ENCODE measurements around the gene ZBTB8B. TPM values are rescaled to one million over a fixed set of nuclear protein-coding genes. Genes with fewer than 3 reads are reported as not detected.
A peak's percentile ranks its signal among the peaks of the same experiment; 100 is the strongest.

The ZBTB8B gene
- 0.30 to 0.53 TPM (median 0.33 TPM) in 3 replicates for total RNA-seq
- long read RNA-seq: 0 reads

- Mint-ChIP-seq H3K9me3 (ENCODE audit: low read depth) (no peaks in the 10 kb centered on the region), H3K27ac (ENCODE audit: unreplicated experiment) (peak within 1 kb of the TSS; percentile 77), H3K4me3 (ENCODE audit: unreplicated experiment) (peak within 1 kb of the TSS; percentile 84), H3K4me1 (ENCODE audit: low read depth) (peaks cover 15% of the 10 kb centered on the region), H3K36me3 (ENCODE audit: low read depth) (no peaks in the 10 kb centered on the region), H3K27me3 (ENCODE audit: low read depth) (peaks cover 7% of the 10 kb centered on the region)
- TF ChIP-seq, protein P1, sequence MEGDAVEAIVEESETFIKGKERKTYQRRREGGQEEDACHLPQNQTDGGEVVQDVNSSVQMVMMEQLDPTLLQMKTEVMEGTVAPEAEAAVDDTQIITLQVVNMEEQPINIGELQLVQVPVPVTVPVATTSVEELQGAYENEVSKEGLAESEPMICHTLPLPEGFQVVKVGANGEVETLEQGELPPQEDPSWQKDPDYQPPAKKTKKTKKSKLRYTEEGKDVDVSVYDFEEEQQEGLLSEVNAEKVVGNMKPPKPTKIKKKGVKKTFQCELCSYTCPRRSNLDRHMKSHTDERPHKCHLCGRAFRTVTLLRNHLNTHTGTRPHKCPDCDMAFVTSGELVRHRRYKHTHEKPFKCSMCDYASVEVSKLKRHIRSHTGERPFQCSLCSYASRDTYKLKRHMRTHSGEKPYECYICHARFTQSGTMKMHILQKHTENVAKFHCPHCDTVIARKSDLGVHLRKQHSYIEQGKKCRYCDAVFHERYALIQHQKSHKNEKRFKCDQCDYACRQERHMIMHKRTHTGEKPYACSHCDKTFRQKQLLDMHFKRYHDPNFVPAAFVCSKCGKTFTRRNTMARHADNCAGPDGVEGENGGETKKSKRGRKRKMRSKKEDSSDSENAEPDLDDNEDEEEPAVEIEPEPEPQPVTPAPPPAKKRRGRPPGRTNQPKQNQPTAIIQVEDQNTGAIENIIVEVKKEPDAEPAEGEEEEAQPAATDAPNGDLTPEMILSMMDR (IDR thresholded peaks at IDR 0.05): peak; percentile 3
- DNase-seq (ENCODE audit: low spot score): peak; percentile 94
These were observed at the start of gene ZBTB8B for GRCh38 chr1:32464716-32465577. Gene ZBTB8B, plus strand, starts transcription at chr1:32465072. Its CDS starts 5,553 bp downstream, at chr1:32470625.

DNA sequence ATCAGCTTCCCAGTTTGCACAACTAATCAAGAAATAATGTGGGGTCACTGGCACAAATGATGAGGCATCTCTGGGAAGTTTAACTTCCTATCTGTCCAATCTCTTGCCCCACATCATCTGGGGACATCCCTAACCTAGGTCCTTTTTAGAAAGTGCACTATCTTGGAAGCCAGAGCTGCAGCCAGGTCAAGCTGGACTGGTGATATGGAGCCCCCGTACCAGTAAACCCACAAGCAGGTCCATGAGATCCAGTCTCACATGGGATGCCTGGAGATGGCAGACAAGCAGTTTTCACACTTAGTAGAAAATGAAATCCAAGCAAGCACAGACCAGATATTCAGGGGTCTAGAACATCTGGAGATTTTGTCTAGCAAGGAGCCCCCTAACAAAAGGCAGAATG lies 43.1 kb upstream of the ZBTB8B start:
- DNase-seq (ENCODE audit: low spot score): no peak
- peaks cover 15% of the 10 kb centered on the region for H3K27me3 Mint-ChIP-seq (ENCODE audit: low read depth)

DNA sequence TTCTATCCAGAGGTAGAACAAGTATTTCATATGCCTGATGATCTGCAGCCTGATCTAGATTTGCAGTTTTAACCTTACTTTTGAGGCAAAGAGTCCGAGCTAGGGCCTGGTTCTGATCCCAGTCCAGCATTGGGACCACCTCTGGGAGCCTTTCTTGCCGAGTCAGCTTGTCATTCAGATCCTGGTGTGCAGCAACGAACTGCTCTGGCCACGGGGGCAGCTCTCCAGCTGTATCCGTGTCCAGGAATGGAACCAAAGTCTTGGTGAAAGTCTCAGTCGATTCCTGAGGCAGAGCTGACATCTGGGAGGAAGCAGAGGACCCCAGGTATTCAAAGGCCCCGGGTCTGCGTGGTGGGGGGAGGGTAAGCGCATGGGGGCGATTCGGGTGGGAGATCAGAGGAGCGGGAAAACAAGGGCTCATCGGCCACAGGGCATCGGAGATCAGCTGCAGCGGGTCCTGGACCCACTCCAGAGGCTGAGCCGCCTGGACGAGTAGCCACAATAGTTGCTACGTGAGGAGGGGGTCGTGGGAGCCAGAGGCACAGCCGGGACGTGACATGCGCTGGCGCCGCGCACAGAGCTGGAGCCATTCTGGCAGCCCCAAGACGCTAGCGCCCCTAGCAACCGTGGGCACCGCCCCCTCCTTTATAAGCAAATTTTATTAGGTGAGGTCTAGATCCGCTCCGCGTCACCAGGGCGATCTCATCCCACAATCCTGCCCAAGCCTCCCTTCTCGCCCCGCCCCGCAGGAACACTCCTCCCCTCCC lies 38.2 kb upstream of the ZBTB8B start:
- Mint-ChIP-seq H3K27me3 (ENCODE audit: low read depth) (peaks cover 25% of the 10 kb centered on the region), H3K36me3 (ENCODE audit: low read depth) (no peaks in the 10 kb centered on the region), H3K4me3 (ENCODE audit: unreplicated experiment) (no peak overlapping the region), H3K9me3 (ENCODE audit: low read depth) (no peaks in the 10 kb centered on the region), H3K4me1 (ENCODE audit: low read depth) (no peaks in the 10 kb centered on the region), H3K27ac (ENCODE audit: unreplicated experiment) (no peak overlapping the region)
- no peak for DNase-seq (ENCODE audit: low spot score)
- TF ChIP-seq, protein P1 (IDR thresholded peaks at IDR 0.05): no peak

More for the DNA sequence above, 43.1 kb upstream of the ZBTB8B start:
- no peak overlapping the region for H3K4me3 Mint-ChIP-seq (ENCODE audit: unreplicated experiment)
- H3K36me3 Mint-ChIP-seq (ENCODE audit: low read depth): no peaks in the 10 kb centered on the region
- no peaks in the 10 kb centered on the region for H3K4me1 Mint-ChIP-seq (ENCODE audit: low read depth)
- TF ChIP-seq, protein P1 (IDR thresholded peaks at IDR 0.05): no peak
- peaks cover 8% of the 10 kb centered on the region for H3K9me3 Mint-ChIP-seq (ENCODE audit: low read depth)
- no peak overlapping the region for H3K27ac Mint-ChIP-seq (ENCODE audit: unreplicated experiment)

DNA sequence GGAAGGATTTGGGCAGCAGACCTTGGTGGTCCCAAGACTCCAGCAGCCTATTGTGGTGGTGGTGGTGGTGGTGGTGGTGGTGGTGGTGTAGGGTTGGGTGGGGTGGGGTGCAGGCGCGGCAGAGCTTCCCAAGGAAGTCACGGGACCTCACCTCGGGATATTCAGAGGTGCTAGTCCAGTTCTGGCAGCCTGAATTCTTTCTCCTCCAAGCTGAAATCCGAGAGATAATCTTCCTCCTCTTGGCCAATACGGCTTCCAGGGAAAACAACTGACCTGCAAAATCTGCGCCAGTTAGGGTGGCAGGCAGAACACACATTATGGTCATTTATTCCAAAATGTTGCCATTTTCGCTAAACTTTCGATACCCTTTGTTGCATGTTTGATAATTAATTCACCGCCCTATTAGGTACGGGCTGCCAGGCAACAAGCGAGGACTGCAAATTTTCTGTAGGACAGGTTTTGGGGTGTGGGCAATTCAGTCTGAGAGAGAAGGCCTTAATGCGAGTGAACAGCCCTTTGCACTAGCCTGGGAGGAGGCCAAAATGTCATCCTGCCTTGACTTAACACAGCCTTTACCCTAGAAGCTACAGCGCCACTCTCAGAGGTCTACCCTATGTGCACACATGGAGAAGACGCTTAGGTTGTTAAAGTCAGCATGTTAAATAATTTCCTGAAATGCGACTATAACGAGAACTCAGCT lies 37.5 kb upstream of the ZBTB8B start:
- Mint-ChIP-seq H3K4me3 (ENCODE audit: unreplicated experiment) (no peak overlapping the region), H3K36me3 (ENCODE audit: low read depth) (no peaks in the 10 kb centered on the region), H3K4me1 (ENCODE audit: low read depth) (no peaks in the 10 kb centered on the region), H3K27me3 (ENCODE audit: low read depth) (peaks cover 23% of the 10 kb centered on the region), H3K9me3 (ENCODE audit: low read depth) (no peaks in the 10 kb centered on the region), H3K27ac (ENCODE audit: unreplicated experiment) (no peak overlapping the region)
- DNase-seq (ENCODE audit: low spot score): no peak
- TF ChIP-seq, protein P1 (IDR thresholded peaks at IDR 0.05): no peak
